Smooth muscle cell (in vitro differentiated cells): ENCODE data around the gene KNOP1. TPM values are rescaled to one million over a fixed set of nuclear protein-coding genes. Genes with fewer than 3 reads are reported as not detected.
A peak's percentile ranks its signal among the peaks of the same experiment; 100 is the strongest.

Source experiments
- DNase-seq: peaks from one replicate; lab custom pipeline; 2025; ENCODE audit not compliant: unreplicated experiment; lab: John Stamatoyannopoulos, UW
- H2AFZ ChIP-seq: fragments of 200-600 bp; sonication (generic); 2 replicates; pipeline ENCODE4 v1.6.0; 2016; ENCODE audit warnings: antibody characterized with exemption, low read depth, mild to moderate bottlenecking
- H3F3A ChIP-seq: fragments of 200-600 bp; sonication (generic); 2 replicates; pipeline ENCODE4 v1.6.0; 2017; ENCODE audit warnings: antibody characterized with exemption, low read depth
- H3K27ac ChIP-seq: fragments of 200-600 bp; sonication (generic); 2 replicates; pipeline ENCODE4 v1.5.1; 2016; ENCODE audit warnings: low read depth, mild to moderate bottlenecking
- H3K27me3 ChIP-seq: fragments of 200-600 bp; sonication (generic); 2 replicates; pipeline ENCODE4 v1.6.1; 2016; ENCODE audit warnings: low read depth, mild to moderate bottlenecking
- H3K36me3 ChIP-seq: fragments of 200-600 bp; sonication (generic); 2 replicates; pipeline ENCODE4 v1.5.1; 2016; ENCODE audit warnings: low read depth
- H3K4me1 ChIP-seq: fragments of 200-600 bp; sonication (generic); 2 replicates; pipeline ENCODE4 v1.5.1; 2016; ENCODE audit warnings: low read depth
- H3K4me2 ChIP-seq: fragments of 200-600 bp; sonication (generic); 2 replicates; pipeline ENCODE4 v1.6.0; 2016; ENCODE audit warnings: mild to moderate bottlenecking
- H3K4me3 ChIP-seq: fragments of 200-600 bp; sonication (generic); 2 replicates; pipeline ENCODE4 v1.5.1; 2016; ENCODE audit warnings: mild to moderate bottlenecking
- H3K79me2 ChIP-seq: fragments of 200-600 bp; sonication (generic); 2 replicates; pipeline ENCODE4 v1.6.0; 2016; ENCODE audit warnings: low read depth, mild to moderate bottlenecking
- H3K9ac ChIP-seq: fragments of 200-600 bp; sonication (generic); 2 replicates; pipeline ENCODE4 v1.6.0; 2016; ENCODE audit warnings: low read depth
- H3K9me3 ChIP-seq: fragments of 200-600 bp; sonication (generic); replicated peaks from 2 replicates; pipeline ENCODE4 v1.5.1; 2016; ENCODE audit warnings: low read depth
- H4K20me1 ChIP-seq: fragments of 200-600 bp; sonication (generic); 2 replicates; pipeline ENCODE4 v1.6.0; 2016; ENCODE audit warnings: low read depth
- WGBS: methylation state at CpG from one replicate; pipeline ENCODE4 v1.1.7; 2016; ENCODE audit warnings: low lambda C conversion rate; 5-methylcytosine and 5-hydroxymethylcytosine counted together
- polyA plus RNA-seq: library from polyadenylated mRNA; unstranded; fragments of >200 nt; fragmentation: Nextera tagmentation; extraction: Ambion mirVana; gene quantifications from 2 replicates; pipeline ENCODE4 v1.2.1, GENCODE V29; 2016
- total RNA-seq: library from RNA; depleted of rRNA; stranded (reverse); fragments of >200 nt; gene quantifications from 2 replicates; pipeline ENCODE4 v1.2.3, GENCODE V29; 2014
- TF ChIP-seq, protein P1 (sequence below): fragments of 200-600 bp; sonication (generic); IDR thresholded peaks from 2 replicates; pipeline ENCODE4 v1.5.1; 2017; ENCODE audit warnings: borderline replicate concordance, mild to moderate bottlenecking, antibody characterized with exemption; ENCODE audit not compliant: insufficient read depth, poor library complexity, severe bottlenecking

Gene KNOP1, protein sequence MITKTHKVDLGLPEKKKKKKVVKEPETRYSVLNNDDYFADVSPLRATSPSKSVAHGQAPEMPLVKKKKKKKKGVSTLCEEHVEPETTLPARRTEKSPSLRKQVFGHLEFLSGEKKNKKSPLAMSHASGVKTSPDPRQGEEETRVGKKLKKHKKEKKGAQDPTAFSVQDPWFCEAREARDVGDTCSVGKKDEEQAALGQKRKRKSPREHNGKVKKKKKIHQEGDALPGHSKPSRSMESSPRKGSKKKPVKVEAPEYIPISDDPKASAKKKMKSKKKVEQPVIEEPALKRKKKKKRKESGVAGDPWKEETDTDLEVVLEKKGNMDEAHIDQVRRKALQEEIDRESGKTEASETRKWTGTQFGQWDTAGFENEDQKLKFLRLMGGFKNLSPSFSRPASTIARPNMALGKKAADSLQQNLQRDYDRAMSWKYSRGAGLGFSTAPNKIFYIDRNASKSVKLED
- total RNA-seq (31.0 and 38.7 TPM in 2 replicates), polyA plus RNA-seq (32.6 and 35.6 TPM in 2 replicates)

DNA sequence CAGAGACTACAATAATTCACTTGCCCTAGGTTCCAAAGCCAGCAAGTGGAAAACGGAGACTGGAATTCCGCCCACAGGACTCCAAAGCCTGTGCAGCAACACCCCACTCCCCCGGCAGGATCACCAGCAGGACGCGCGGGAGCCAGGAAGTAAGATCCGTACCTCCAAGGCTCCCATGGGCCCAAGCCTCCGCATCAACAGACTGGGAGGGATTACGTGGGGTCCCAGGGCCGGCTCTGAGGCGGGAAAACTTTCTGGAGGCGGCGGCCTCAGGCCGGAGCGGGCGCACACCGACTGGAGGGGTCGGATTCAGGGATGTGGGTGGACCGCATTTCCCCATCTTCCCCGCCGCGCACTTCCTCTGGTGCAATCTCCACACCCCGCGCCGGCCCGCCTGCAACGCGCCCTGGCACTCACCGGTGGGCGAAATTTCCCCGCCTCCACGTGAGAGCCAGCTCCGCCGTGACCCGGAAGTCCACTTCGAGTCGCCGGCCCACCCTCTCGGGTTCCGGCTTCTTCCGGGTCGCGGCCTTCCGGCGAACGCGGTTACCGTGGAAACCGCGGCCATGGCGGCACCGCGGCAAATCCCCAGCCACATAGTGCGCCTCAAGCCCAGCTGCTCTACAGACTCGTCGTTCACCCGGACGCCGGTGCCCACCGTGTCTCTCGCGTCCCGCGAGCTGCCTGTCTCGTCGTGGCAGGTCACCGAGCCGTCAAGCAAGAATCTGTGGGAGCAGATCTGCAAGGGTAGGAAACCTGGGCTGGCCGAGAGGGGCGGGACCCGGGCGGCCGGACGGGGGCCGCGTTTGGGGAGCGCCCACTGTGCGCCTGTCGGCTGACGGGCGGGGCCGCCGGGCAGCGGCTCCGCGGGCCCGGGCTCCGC is at the start of gene KNOP1, which contains the start of gene IQCK:
KNOP1 (minus strand) TSS at position 487 of the 883 bp plus-strand sequence. CDS start 3,192 bp downstream, outside the sequence.
IQCK (plus strand) TSS at position 531 of the 883 bp plus-strand sequence; CDS start at position 567, 36 bp downstream.
- under 1% methylated on average over 80 of the region's 88 CpGs for WGBS
- TF ChIP-seq, protein P1, sequence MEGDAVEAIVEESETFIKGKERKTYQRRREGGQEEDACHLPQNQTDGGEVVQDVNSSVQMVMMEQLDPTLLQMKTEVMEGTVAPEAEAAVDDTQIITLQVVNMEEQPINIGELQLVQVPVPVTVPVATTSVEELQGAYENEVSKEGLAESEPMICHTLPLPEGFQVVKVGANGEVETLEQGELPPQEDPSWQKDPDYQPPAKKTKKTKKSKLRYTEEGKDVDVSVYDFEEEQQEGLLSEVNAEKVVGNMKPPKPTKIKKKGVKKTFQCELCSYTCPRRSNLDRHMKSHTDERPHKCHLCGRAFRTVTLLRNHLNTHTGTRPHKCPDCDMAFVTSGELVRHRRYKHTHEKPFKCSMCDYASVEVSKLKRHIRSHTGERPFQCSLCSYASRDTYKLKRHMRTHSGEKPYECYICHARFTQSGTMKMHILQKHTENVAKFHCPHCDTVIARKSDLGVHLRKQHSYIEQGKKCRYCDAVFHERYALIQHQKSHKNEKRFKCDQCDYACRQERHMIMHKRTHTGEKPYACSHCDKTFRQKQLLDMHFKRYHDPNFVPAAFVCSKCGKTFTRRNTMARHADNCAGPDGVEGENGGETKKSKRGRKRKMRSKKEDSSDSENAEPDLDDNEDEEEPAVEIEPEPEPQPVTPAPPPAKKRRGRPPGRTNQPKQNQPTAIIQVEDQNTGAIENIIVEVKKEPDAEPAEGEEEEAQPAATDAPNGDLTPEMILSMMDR: no peak

DNA sequence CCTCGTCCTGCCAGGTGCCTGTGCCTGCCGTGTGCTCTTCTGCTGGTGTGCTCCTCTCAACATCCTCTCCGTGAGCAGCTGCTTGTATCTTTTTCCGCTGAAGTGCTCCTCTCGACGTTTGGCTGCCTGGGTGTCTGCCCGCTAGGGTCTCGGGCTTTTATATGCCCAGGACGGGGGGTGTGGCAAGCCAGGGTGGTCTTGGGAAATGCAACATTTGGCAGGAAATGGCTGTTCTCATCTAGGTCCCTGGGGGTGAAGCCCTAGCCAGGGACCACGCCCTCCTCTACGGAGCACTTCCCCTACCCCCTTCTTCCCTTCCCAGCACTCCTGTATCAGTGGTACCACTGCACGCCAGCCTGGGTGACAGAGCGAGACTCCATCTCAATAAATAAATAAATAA is 49.5 kb upstream of the KNOP1 start:
- H3K27me3 ChIP-seq: no peaks in the 10 kb centered on the region
- no peaks in the 10 kb centered on the region for H4K20me1 ChIP-seq
- DNase-seq: no peak
- H3F3A ChIP-seq: no peaks in the 10 kb centered on the region
- H3K4me1 ChIP-seq: no peaks in the 10 kb centered on the region
- H2AFZ ChIP-seq: no peak overlapping the region
- no peaks in the 10 kb centered on the region for H3K36me3 ChIP-seq
- TF ChIP-seq, protein P1: no peak
- no peaks in the 10 kb centered on the region for H3K79me2 ChIP-seq
- H3K4me3 ChIP-seq: no peak overlapping the region
- no peak overlapping the region for H3K27ac ChIP-seq
- WGBS: 96% methylated on average over 13 of the region's 13 CpGs
- H3K9me3 ChIP-seq: no peaks in the 10 kb centered on the region
- H3K4me2 ChIP-seq: no peak overlapping the region
- H3K9ac ChIP-seq: no peak overlapping the region

More for the DNA sequence above, at the start of gene KNOP1, which contains the start of gene IQCK:
- DNase-seq: peak; percentile 58
- Histone ChIP-seq H3K79me2 (peaks cover 36% of the 10 kb centered on the region), H3K27ac (peak within 1 kb of the TSS; percentile 69), H3K27me3 (no peaks in the 10 kb centered on the region), H3K4me2 (peak within 1 kb of the TSS; percentile 98), H3K4me3 (peak within 1 kb of the TSS; percentile 97), H3K9me3 (no peaks in the 10 kb centered on the region), H3K9ac (peak within 1 kb of the TSS; percentile 80), H3F3A (no peaks in the 10 kb centered on the region), H3K36me3 (no peaks in the 10 kb centered on the region), H4K20me1 (peaks cover 13% of the 10 kb centered on the region), H3K4me1 (peaks cover 11% of the 10 kb centered on the region), H2AFZ (peak within 1 kb of the TSS; percentile 95)

DNA sequence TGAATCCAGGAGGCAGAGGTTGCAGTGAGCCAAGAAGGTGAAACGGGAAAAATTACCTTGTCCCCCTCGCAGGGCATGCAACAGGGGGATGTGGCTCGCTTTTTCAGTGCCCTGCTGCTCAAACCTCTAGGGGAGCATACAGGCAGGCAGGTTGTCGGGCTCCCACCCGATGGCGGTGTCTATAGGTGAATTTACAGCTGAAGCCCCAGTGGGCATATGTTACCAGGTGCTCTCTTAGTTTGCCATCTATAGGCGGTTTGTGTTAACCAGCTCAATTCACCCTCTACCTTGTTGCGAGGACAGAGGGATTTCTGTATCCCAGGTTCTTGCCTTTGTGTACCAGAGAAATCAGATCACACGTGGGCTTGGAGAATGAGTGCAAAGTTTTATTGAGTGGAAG is 49.0 kb upstream of the KNOP1 start:
- H3K9ac ChIP-seq: no peak overlapping the region
- H3K4me2 ChIP-seq: no peak overlapping the region
- H3K79me2 ChIP-seq: no peaks in the 10 kb centered on the region
- no peaks in the 10 kb centered on the region for H3K4me1 ChIP-seq
- H3K27me3 ChIP-seq: no peaks in the 10 kb centered on the region
- no peak overlapping the region for H3K27ac ChIP-seq
- no peaks in the 10 kb centered on the region for H3K9me3 ChIP-seq
- no peak for DNase-seq
- 94% methylated on average over 9 of the region's 9 CpGs for WGBS
- no peak overlapping the region for H2AFZ ChIP-seq
- TF ChIP-seq, protein P1: no peak
- H3K36me3 ChIP-seq: no peaks in the 10 kb centered on the region
- H3K4me3 ChIP-seq: no peak overlapping the region
- H4K20me1 ChIP-seq: no peaks in the 10 kb centered on the region
- no peaks in the 10 kb centered on the region for H3F3A ChIP-seq
